H1 (cell line): ENCODE measurements around the gene SYTL1. TPM values are rescaled to one million over a fixed set of nuclear protein-coding genes. Genes with fewer than 3 reads are reported as not detected.

ENCODE experiments used
- CEBPB ChIP-seq: IDR thresholded peaks from 2 replicates; pipeline ENCODE4 v1.6.1; 2012; ENCODE audit warnings: low read depth, low read length
- JUN ChIP-seq: IDR thresholded peaks from 2 replicates; pipeline ENCODE4 v1.6.1; 2011; ENCODE audit warnings: low read depth, mild to moderate bottlenecking, improper control_type of control experiment, low read length
- RAD21 ChIP-seq, 2 experiments: IDR thresholded peaks in 1 of 2; conservative IDR thresholded peaks in 1 of 2; 2 replicates each; pipeline ENCODE4 v1.6.1; 2011; ENCODE audit warnings: low read depth in 2 of 2, low read length in 2 of 2, improper control_type of control experiment in 1 of 2, inconsistent platforms in 1 of 2, mild to moderate bottlenecking in 1 of 2, moderate library complexity in 1 of 2
- RFX5 ChIP-seq: IDR thresholded peaks from 2 replicates; pipeline ENCODE4 v1.6.1; 2011; ENCODE audit warnings: low read depth, low read length, improper control_type of control experiment, borderline replicate concordance
- SIN3A ChIP-seq, 2 experiments: IDR thresholded peaks in 1 of 2; conservative IDR thresholded peaks in 1 of 2; 2 replicates each; pipeline ENCODE4 v1.6.1; 2011 to 2012; ENCODE audit warnings: low read length in 2 of 2, improper control_type of control experiment in 1 of 2, low read depth in 1 of 2, mild to moderate bottlenecking in 1 of 2
- polyA plus RNA-seq, 7 experiments: library from polyadenylated mRNA; depleted of rRNA in 3 of 7; stranded (reverse) in 5 of 7; unstranded in 2 of 7; fragments of >200 nt in 5 of 7; fragments of 200-250 nt in 2 of 7; gene quantifications; 1 replicate in 5 of 7; 2 replicates in 1 of 7; 4 replicates in 1 of 7; pipeline versions ENCODE4 v1.2.1 to v1.2.3, GENCODE V29; 2011 to 2013; ENCODE audit warnings: missing spikeins in 2 of 7, mixed read lengths in 2 of 7
- total RNA-seq: library from RNA; stranded (reverse); fragmentation: NEBNext Ultra II Directional; extraction: Animal tissue kit (Norgen Biotek cat#: 25700); gene quantifications from 2 replicates; pipeline ENCODE4 v1.2.1, GENCODE V29; 2021

The SYTL1 gene
- total and polyA plus RNA-seq, 2 of the 8 experiments (the other 6 are each of a cell fraction or from before 2014, with no cell fraction given) = 6.4 to 19.5 TPM

DNA sequence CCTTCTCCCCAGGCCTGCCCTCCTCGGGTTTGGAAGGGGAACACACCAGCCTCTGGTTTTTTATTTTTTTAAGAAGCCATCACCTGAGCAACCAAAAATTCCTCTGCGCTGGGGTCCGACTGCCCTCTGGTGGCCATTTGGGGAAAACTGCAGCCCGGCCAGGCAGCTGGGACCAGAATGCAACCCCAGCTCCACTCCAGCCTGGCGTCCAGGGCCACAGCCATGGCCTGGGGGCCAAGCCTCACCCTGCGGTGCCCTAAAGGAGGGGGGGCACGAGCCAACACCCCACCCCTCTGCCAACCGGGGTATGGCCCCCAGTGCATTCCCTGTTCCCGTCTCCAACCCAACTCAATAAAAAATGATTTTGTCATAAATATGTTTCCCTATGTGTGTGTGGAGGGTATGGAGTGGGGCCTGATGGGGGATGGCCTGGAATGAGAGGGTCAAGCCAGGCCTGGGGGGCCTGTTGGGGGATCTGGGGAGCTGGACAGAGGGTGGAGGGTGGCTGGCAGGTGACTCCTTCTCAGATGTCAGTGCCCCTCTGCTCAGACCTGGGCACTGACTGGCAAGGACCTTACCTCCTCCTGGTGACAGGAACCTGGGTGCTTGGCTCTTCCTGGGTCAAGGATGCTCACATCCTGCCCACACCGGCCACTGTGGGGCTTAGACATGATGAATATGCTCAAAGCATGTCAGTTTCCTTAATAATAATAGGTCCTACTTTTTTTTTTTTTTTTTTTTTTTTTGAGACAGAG, 53.8 kb downstream of the SYTL1 start (continued):
- TF ChIP-seq RAD21 (IDR thresholded peaks at IDR 0.05 in 1 of 2, conservative IDR thresholded peaks at IDR 0.05 in 1 of 2; ENCODE audit: low read depth in 2 of 2, low read length in 2 of 2) = peak; percentile 89 to 93
- no peak for TF ChIP-seq JUN
- TF ChIP-seq CEBPB = no peak
- peak in 1 of 2 experiments; percentile 54; a peak in 1 of 4 replicates for TF ChIP-seq SIN3A (conservative IDR thresholded peaks at IDR 0.05 in 1 of 2, IDR thresholded peaks at IDR 0.05 in 1 of 2; ENCODE audit: low read depth in 1 of 2, low read length in 2 of 2)
- TF ChIP-seq RFX5 = no peak
